Hepatocyte (in vitro differentiated cells): ENCODE measurements around the gene CTNNA3. TPM values are rescaled to one million over a fixed set of nuclear protein-coding genes. Genes with fewer than 3 reads are reported as not detected.
"Not testable (repeated sequence)": the region's sequence is repeated elsewhere in the genome, so short reads cannot be mapped to it uniquely, and the experiment has no call there.

Experiments
- DNase-seq: peaks from one replicate; pipeline ENCODE4 v3.0.0-alpha.2; 2016; ENCODE audit warnings: low spot score
- H2AFZ ChIP-seq: fragments of 200-600 bp; sonication (generic); 2 replicates; pipeline ENCODE4 v1.6.0; 2016; ENCODE audit warnings: antibody characterized with exemption, mild to moderate bottlenecking
- H3K27ac ChIP-seq: fragments of 200-600 bp; sonication (generic); 2 replicates; pipeline ENCODE4 v1.5.1; 2016; ENCODE audit warnings: mild to moderate bottlenecking
- H3K27me3 ChIP-seq: fragments of 200-600 bp; sonication (generic); 2 replicates; pipeline ENCODE4 v1.6.1; 2016
- H3K36me3 ChIP-seq: fragments of 200-600 bp; sonication (generic); replicated peaks from 2 replicates; pipeline ENCODE4 v1.5.1; 2016; ENCODE audit warnings: low read depth; ENCODE audit not compliant: insufficient read depth
- H3K4me1 ChIP-seq: fragments of 200-600 bp; sonication (generic); 2 replicates; pipeline ENCODE4 v1.5.1; 2016; ENCODE audit warnings: mild to moderate bottlenecking, moderate library complexity; ENCODE audit not compliant: insufficient read depth
- H3K4me2 ChIP-seq: fragments of 200-600 bp; sonication (generic); 2 replicates; pipeline ENCODE4 v1.6.0; 2016
- H3K4me3 ChIP-seq: fragments of 200-600 bp; sonication (generic); 2 replicates; pipeline ENCODE4 v1.5.1; 2016; ENCODE audit warnings: mild to moderate bottlenecking
- H3K79me2 ChIP-seq: fragments of 200-600 bp; sonication (generic); 2 replicates; pipeline ENCODE4 v1.6.0; 2017; ENCODE audit warnings: mild to moderate bottlenecking
- H3K9me2 ChIP-seq: fragments of 200-600 bp; sonication (generic); replicated peaks from 2 replicates; pipeline ENCODE4 v1.6.0; 2017; ENCODE audit warnings: mild to moderate bottlenecking; ENCODE audit not compliant: insufficient read depth
- H3K9me3 ChIP-seq: fragments of 200-600 bp; sonication (generic); 2 replicates; pipeline ENCODE4 v1.5.1; 2016; ENCODE audit warnings: low read depth, mild to moderate bottlenecking
- H4K20me1 ChIP-seq: fragments of 200-600 bp; sonication (generic); 2 replicates; pipeline ENCODE4 v1.6.0; 2016; ENCODE audit warnings: mild to moderate bottlenecking; ENCODE audit not compliant: insufficient read depth, poor library complexity, severe bottlenecking
- EZH2 ChIP-seq: fragments of 200-600 bp; sonication (generic); IDR thresholded peaks from 2 replicates; pipeline ENCODE4 v1.6.1; 2016; ENCODE audit warnings: antibody characterized with exemption, mild to moderate bottlenecking, borderline replicate concordance
- EZH2phosphoT487 ChIP-seq: fragments of 200-600 bp; sonication (generic); IDR thresholded peaks from one replicate; pipeline ENCODE4 v1.6.1; 2018; ENCODE audit warnings: antibody characterized with exemption, mild to moderate bottlenecking, low read depth, moderate library complexity; ENCODE audit not compliant: unreplicated experiment, severe bottlenecking
- WGBS: methylation state at CpG from one replicate; pipeline ENCODE4 v1.1.6; 2016; ENCODE audit warnings: low lambda C conversion rate; ENCODE audit errors: missing lambda C conversion rate; 5-methylcytosine and 5-hydroxymethylcytosine counted together
- polyA plus RNA-seq: library from polyadenylated mRNA; unstranded; fragments of >200 nt; fragmentation: Nextera tagmentation; extraction: Ambion mirVana; gene quantifications from 2 replicates; pipeline ENCODE4 v1.2.1, GENCODE V29; 2016
- total RNA-seq: library from RNA; depleted of rRNA; stranded (reverse); fragments of >200 nt; gene quantifications from 2 replicates; pipeline ENCODE4 v1.2.3, GENCODE V29; 2014
- TF ChIP-seq, protein P1 (sequence below): fragments of 200-600 bp; sonication (generic); IDR thresholded peaks from 2 replicates; pipeline ENCODE4 v1.5.1; 2016; ENCODE audit warnings: antibody characterized with exemption, mild to moderate bottlenecking; ENCODE audit not compliant: poor library complexity

The CTNNA3 gene
- total and polyA plus RNA-seq, 2 experiments from 2014 or later, result 12.9 to 25.9 TPM

DNA sequence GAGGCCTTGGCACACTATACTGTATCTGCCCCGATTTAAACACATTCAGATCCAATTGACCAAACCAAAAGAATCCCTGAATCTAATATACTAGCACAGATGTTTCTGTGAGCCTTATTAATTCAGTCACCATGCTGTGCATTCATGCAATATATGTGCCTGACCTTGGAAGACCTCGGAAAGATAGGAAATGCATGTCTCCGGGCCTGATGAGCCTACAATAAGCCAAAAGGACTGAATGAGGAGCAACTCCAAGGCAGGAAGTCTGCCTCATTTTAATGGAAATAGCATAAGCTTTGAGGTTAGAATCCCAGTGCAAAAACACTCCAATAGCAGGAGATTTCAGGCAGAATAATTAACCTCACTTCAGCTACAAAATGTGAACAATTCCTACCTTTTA lies 453.5 kb downstream of the CTNNA3 start:
- Histone ChIP-seq H3K79me2 (peaks cover 2% of the 10 kb centered on the region), H2AFZ (no peak overlapping the region)
- no peak for DNase-seq

DNA sequence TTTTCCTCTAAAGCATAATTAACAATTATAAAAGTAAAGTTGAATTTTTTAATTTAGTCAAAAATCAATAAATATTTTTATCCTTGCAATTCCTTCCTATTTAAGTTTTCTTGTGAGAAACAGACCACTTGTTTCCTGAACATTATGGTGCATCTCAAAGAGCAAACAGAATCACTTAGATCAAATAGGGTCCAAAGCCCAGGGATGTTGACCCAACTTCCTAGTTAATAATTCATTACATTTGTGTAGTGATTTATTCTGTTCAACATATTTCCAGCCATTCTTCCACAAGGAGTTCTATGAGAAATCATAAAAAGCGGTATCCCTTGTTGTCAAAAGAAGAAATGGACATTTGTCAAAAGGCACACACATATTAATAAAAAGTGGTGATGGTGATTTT lies 454.5 kb downstream of the CTNNA3 start:
- Histone ChIP-seq H2AFZ (no peak overlapping the region), H3K4me1 (no peaks in the 10 kb centered on the region), H3K27me3 (no peaks in the 10 kb centered on the region), H3K79me2 (peaks cover 2% of the 10 kb centered on the region), H3K9me2 (no peaks in the 10 kb centered on the region), H3K36me3 (no peaks in the 10 kb centered on the region), H3K4me2 (peak overlapping the region; percentile 3), H4K20me1 (no peaks in the 10 kb centered on the region), H3K4me3 (no peak overlapping the region), H3K27ac (peak overlapping the region; percentile 24), H3K9me3 (no peaks in the 10 kb centered on the region)
- DNase-seq, result peak; percentile 26
- no peak for TF ChIP-seq EZH2phosphoT487
- TF ChIP-seq EZH2, result no peak
- TF ChIP-seq, protein P1, sequence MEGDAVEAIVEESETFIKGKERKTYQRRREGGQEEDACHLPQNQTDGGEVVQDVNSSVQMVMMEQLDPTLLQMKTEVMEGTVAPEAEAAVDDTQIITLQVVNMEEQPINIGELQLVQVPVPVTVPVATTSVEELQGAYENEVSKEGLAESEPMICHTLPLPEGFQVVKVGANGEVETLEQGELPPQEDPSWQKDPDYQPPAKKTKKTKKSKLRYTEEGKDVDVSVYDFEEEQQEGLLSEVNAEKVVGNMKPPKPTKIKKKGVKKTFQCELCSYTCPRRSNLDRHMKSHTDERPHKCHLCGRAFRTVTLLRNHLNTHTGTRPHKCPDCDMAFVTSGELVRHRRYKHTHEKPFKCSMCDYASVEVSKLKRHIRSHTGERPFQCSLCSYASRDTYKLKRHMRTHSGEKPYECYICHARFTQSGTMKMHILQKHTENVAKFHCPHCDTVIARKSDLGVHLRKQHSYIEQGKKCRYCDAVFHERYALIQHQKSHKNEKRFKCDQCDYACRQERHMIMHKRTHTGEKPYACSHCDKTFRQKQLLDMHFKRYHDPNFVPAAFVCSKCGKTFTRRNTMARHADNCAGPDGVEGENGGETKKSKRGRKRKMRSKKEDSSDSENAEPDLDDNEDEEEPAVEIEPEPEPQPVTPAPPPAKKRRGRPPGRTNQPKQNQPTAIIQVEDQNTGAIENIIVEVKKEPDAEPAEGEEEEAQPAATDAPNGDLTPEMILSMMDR, result no peak
- 0% methylated on average over 1 of the region's 1 CpG for WGBS

More for the DNA sequence above, 453.5 kb downstream of the CTNNA3 start:
- Histone ChIP-seq H3K4me2 (no peak overlapping the region), H3K9me2 (no peaks in the 10 kb centered on the region), H3K36me3 (no peaks in the 10 kb centered on the region), H3K27me3 (no peaks in the 10 kb centered on the region), H3K9me3 (no peaks in the 10 kb centered on the region), H3K4me1 (no peaks in the 10 kb centered on the region), H4K20me1 (no peaks in the 10 kb centered on the region), H3K27ac (peak overlapping the region; percentile 24), H3K4me3 (no peak overlapping the region)
- TF ChIP-seq EZH2phosphoT487 (no peak), EZH2 (no peak)
- TF ChIP-seq, protein P1, result no peak
- 70% methylated on average over 3 of the region's 3 CpGs for WGBS

DNA sequence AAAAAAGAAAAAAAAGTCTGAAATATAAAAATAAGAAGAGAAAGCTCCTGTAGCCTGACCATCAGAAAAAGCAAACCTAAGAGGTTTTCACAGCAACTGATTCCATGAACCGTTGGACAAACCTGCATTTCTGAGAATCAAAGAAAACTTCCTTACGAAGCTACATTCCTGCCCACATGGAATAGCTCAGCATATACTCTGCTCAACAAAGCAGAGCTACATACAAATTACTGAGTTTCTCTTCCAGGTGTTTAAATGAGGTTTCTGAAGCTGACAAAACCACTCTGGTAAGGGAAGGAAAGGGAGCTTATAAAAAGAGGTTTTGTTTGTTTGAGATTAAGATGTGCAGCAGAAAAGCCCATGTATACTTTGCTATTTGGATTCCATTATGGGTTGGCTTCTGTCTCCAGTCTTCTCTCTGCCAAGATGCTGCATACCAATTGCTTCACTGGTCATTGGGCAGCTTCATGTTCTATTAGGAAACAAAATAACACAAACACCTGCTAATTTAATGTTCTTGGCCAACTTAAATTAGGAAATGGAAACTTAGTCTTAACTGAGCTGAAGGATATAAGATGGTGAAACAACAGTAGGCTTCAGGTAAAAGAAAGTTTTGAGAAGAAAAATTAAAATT lies 456.0 kb downstream of the CTNNA3 start:
- H2AFZ ChIP-seq, result no peak overlapping the region
- H4K20me1 ChIP-seq, result no peaks in the 10 kb centered on the region
- DNase-seq, result no peak
- H3K36me3 ChIP-seq, result no peaks in the 10 kb centered on the region
- no peaks in the 10 kb centered on the region for H3K4me1 ChIP-seq
- H3K27ac ChIP-seq, result peak overlapping the region; percentile 14
- no peaks in the 10 kb centered on the region for H3K27me3 ChIP-seq
- H3K9me3 ChIP-seq, result no peaks in the 10 kb centered on the region
- TF ChIP-seq EZH2 (no peak), EZH2phosphoT487 (no peak)
- TF ChIP-seq, protein P1, result no peak
- peaks cover 2% of the 10 kb centered on the region for H3K79me2 ChIP-seq
- H3K4me2 ChIP-seq, result no peak overlapping the region
- 84% methylated on average over 2 of the region's 2 CpGs for WGBS
- no peak overlapping the region for H3K4me3 ChIP-seq
- H3K9me2 ChIP-seq, result no peaks in the 10 kb centered on the region

DNA sequence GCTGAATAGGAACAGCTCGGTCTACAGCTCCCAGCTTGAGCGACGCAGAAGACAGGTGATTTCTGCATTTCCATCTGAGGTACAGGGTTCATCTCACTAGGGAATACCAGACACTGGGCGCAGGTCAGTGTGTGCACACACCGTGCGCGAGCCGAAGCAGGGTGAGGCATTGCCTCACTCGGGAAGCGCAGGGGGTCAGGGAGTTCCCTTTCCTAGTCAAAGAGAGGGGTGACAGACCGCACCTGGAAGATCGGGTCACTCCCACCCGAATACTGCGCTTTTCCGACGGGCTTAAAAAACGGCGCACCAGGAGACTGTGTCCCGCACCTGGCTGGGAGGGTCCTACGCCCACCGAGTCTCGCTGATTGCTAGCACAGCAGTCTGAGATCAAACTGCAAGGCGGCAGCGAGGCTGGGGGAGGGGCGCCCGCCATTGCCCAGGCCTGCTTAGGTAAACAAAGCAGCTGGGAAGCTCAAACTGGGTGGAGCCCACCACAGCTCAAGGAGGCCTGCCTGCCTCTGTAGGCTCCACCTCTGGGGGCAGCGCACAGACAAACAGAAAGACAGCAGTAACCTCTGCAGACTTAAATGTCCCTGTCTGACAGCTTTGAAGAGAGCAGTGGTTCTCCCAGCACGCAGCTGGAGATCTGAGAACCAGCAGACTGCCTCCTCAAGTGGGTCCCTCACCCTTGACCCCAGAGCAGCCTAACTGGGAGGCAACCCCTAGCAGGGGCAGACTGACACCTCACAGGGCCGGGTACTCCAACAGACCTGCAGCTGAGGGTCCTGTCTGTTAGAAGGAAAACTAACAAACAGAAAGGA lies 465.1 kb downstream of the CTNNA3 start:
- Histone ChIP-seq H3K4me3 (peak overlapping the region; percentile 40), H2AFZ (peak overlapping the region; percentile 85), H3K4me2 (peak overlapping the region; percentile 71), H3K79me2 (peaks cover 36% of the 10 kb centered on the region), H3K27ac (peak overlapping the region; percentile 76)
- not testable (repeated sequence) for H3K36me3 ChIP-seq, H3K4me1 ChIP-seq, H3K9me3 ChIP-seq, H4K20me1 ChIP-seq, H3K27me3 ChIP-seq, H3K9me2 ChIP-seq
- 11% methylated on average over 29 of the region's 29 CpGs for WGBS
- DNase-seq, result peak; percentile 29
